ENCODE measurements around the gene AK1. TPM values are rescaled to one million over a fixed set of nuclear protein-coding genes. Genes with fewer than 3 reads are reported as not detected.
"Not testable (repeated sequence)": the region's sequence is repeated elsewhere in the genome, so short reads cannot be mapped to it uniquely, and the experiment has no call there.

The AK1 gene
- total RNA-seq, 1 experiment from 2014 or later, result 12.2 TPM

- BruUV-seq (replicated peaks), result no TSS peak
- Mint-ChIP-seq H3K9me3 (ENCODE audit: low read depth, unreplicated experiment) (peaks cover 8% of the 10 kb centered on the region), H3K27ac (ENCODE audit: unreplicated experiment) (no peak overlapping the region), H3K4me1 (ENCODE audit: low read depth, unreplicated experiment) (no peaks in the 10 kb centered on the region), H3K4me3 (ENCODE audit: low read depth, unreplicated experiment) (no peak overlapping the region), H3K27me3 (ENCODE audit: unreplicated experiment) (peaks cover 11% of the 10 kb centered on the region), H3K36me3 (ENCODE audit: insufficient read depth, unreplicated experiment) (no peaks in the 10 kb centered on the region)
- CTCF ChIA-PET, result no interaction called here
- no peak for TF ChIP-seq CTCF (IDR thresholded peaks at IDR 0.05; ENCODE audit: unreplicated experiment)
- no peak for DNase-seq
- intact Hi-C loops (cut with micrococcal nuclease; ENCODE audit: unreplicated experiment), result no loop called here
Measured at GRCh38 chr9:127844821-127845359, 32.6 kb downstream of the AK1 start.

- Mint-ChIP-seq H3K36me3 (ENCODE audit: insufficient read depth, unreplicated experiment) (no peaks in the 10 kb centered on the region), H3K27ac (ENCODE audit: unreplicated experiment) (no peak overlapping the region), H3K4me3 (ENCODE audit: low read depth, unreplicated experiment) (no peak overlapping the region), H3K27me3 (ENCODE audit: unreplicated experiment) (no peaks in the 10 kb centered on the region), H3K4me1 (ENCODE audit: low read depth, unreplicated experiment) (peaks cover 11% of the 10 kb centered on the region), H3K9me3 (ENCODE audit: low read depth, unreplicated experiment) (no peaks in the 10 kb centered on the region)
- no peak for DNase-seq
- intact Hi-C loops (cut with micrococcal nuclease; ENCODE audit: unreplicated experiment), result no loop called here
- BruUV-seq (replicated peaks), result no TSS peak
- CTCF ChIA-PET, result no interaction called here
- no peak for TF ChIP-seq CTCF (IDR thresholded peaks at IDR 0.05; ENCODE audit: unreplicated experiment)
Measured at GRCh38 chr9:127841087-127841835, 36.2 kb downstream of the AK1 start.

- H3K9me3 Mint-ChIP-seq (ENCODE audit: low read depth, unreplicated experiment), result no peaks in the 10 kb centered on the region
- CTCF ChIA-PET, result interaction anchor here (0.6 to 1.5 kb wide), 2 partner anchors 12 to 37 kb away, joined by 3 read pairs; no protein-coding TSS in a partner anchor
- peak overlapping the region; percentile 30 for H3K27ac Mint-ChIP-seq (ENCODE audit: unreplicated experiment)
- BruUV-seq (replicated peaks), result no TSS peak
- H3K36me3 Mint-ChIP-seq (ENCODE audit: insufficient read depth, unreplicated experiment), result no peaks in the 10 kb centered on the region
- H3K4me3 Mint-ChIP-seq (ENCODE audit: low read depth, unreplicated experiment), result peak overlapping the region; percentile 24
- peaks cover 11% of the 10 kb centered on the region for H3K4me1 Mint-ChIP-seq (ENCODE audit: low read depth, unreplicated experiment)
- H3K27me3 Mint-ChIP-seq (ENCODE audit: unreplicated experiment), result no peaks in the 10 kb centered on the region
- DNase-seq, result peak; percentile 51
- intact Hi-C loops (cut with micrococcal nuclease; ENCODE audit: unreplicated experiment), result no loop called here
- no peak for TF ChIP-seq CTCF (IDR thresholded peaks at IDR 0.05; ENCODE audit: unreplicated experiment)
Measured at GRCh38 chr9:127838375-127839078, 38.9 kb downstream of the AK1 start.

- no TSS peak for BruUV-seq (replicated peaks)
- Mint-ChIP-seq H3K4me1 (ENCODE audit: low read depth, unreplicated experiment) (peaks cover 11% of the 10 kb centered on the region), H3K4me3 (ENCODE audit: low read depth, unreplicated experiment) (no peak overlapping the region), H3K9me3 (ENCODE audit: low read depth, unreplicated experiment) (no peaks in the 10 kb centered on the region), H3K27me3 (ENCODE audit: unreplicated experiment) (no peaks in the 10 kb centered on the region), H3K36me3 (ENCODE audit: insufficient read depth, unreplicated experiment) (no peaks in the 10 kb centered on the region), H3K27ac (ENCODE audit: unreplicated experiment) (no peak overlapping the region)
- no peak for DNase-seq
- intact Hi-C loops (cut with micrococcal nuclease; ENCODE audit: unreplicated experiment), result no loop called here
- no peak for TF ChIP-seq CTCF (IDR thresholded peaks at IDR 0.05; ENCODE audit: unreplicated experiment)
- CTCF ChIA-PET, result interaction anchor here (1.5 kb wide), 1 partner anchor 11 kb away, joined by 3 read pairs; no protein-coding TSS in a partner anchor
Measured at GRCh38 chr9:127837346-127837745, 40.1 kb downstream of the AK1 start.

GRCh38 chr9:127836561-127836960 lies 40.9 kb downstream of the AK1 start:
- BruUV-seq (replicated peaks); H3K36me3 Mint-ChIP-seq (ENCODE audit: insufficient read depth, unreplicated experiment); H3K27ac Mint-ChIP-seq (ENCODE audit: unreplicated experiment); H3K27me3 Mint-ChIP-seq (ENCODE audit: unreplicated experiment); CTCF ChIA-PET; H3K4me3 Mint-ChIP-seq (ENCODE audit: low read depth, unreplicated experiment); DNase-seq; H3K9me3 Mint-ChIP-seq (ENCODE audit: low read depth, unreplicated experiment); intact Hi-C loops (cut with micrococcal nuclease; ENCODE audit: unreplicated experiment): not testable (repeated sequence)
- H3K4me1 Mint-ChIP-seq (ENCODE audit: low read depth, unreplicated experiment), result peaks cover 11% of the 10 kb centered on the region
